Brain pericyte (primary cell): Measurements from ENCODE around the gene ANXA3.
"Not testable (repeated sequence)": the region's sequence is repeated elsewhere in the genome, so short reads cannot be mapped to it uniquely, and the experiment has no call there.

Experiments used
- DNase-seq: peaks from one replicate; pipeline ENCODE4 v3.0.0-alpha.2; 2012; ENCODE audit warnings: low read depth, low spot score

The ANXA3 gene

DNA sequence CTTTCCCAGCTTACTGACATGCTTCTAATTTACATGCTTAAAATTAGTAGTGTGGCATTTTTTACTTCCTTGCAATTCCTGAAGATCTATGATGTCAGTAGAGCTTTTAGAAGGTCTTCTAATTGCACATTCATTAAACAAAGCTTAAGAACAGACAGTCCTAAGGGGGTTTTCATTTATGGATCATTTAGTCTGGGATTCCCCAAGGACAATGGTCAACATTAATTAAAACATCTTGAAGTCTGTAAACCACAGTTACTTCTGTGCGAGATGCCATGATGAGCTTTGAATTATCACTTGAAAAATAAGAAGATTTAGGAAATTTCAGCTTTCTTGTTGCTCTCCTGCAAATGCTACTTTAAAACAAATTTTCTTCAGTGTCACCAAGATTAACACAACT, 20.2 kb downstream of the ANXA3 start:
- DNase-seq, result no peak

GRCh38 chr4:78578674-78579425, 27.3 kb downstream of the ANXA3 start:
- DNase-seq, result no peak

GRCh38 chr4:78581618-78582017, 30.0 kb downstream of the ANXA3 start:
- no peak for DNase-seq

GRCh38 chr4:78584863-78585547, 33.4 kb downstream of the ANXA3 start:
- no peak for DNase-seq

DNA sequence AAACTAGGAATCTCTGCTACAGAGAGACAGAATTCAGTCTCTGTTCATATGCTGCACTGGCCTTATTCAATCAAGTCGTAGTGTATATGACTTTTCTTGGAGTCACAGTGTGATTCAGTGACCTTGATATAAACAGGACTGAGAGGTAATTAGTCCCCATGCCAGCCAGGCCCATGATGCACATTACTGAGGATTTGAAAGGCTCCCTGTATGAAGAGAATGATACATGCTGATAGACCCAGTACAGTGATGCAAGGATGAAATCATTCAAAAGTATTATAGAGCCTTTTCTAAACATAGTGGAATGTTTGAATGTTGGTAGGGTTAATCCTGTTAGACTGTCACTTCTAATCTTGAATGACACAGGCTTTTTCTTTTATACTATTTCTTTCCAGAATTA, 34.1 kb downstream of the ANXA3 start:
- no peak for DNase-seq

DNA sequence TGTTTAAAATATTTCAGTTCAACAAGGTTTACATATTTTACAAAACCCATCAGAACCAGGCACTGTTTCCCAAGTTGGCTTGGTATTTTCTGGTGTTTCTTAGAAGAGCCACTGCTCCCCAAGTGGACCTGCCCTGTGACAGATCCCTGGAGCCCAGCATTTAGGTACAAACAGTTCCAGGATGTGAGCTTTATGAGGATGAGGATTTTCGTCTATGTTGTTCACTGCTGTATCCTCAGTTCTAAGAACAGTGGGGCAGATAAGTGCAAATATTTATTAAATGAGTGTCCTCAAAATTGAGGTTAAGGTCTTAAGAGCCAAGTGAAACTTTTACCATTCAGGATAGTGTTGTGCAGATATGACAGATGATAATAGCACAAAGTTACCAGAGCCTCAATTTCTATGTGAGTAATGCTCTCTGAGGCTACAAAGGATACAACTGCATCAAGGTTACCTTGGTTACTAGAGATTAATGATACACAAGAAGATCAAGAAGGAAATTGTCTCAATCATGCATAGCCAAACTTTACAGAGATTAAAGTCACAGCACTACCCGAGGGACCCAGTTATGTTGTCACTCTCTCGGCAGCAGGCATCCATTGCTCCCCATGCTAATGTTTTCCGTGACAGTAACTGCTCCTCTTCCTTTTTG, 37.5 kb downstream of the ANXA3 start:
- DNase-seq, result no peak

- no peak for DNase-seq
Observed at GRCh38 chr4:78591404-78591803, 39.8 kb downstream of the ANXA3 start.

GRCh38 chr4:78592088-78592783, 40.7 kb downstream of the ANXA3 start:
- DNase-seq, result no peak

DNA sequence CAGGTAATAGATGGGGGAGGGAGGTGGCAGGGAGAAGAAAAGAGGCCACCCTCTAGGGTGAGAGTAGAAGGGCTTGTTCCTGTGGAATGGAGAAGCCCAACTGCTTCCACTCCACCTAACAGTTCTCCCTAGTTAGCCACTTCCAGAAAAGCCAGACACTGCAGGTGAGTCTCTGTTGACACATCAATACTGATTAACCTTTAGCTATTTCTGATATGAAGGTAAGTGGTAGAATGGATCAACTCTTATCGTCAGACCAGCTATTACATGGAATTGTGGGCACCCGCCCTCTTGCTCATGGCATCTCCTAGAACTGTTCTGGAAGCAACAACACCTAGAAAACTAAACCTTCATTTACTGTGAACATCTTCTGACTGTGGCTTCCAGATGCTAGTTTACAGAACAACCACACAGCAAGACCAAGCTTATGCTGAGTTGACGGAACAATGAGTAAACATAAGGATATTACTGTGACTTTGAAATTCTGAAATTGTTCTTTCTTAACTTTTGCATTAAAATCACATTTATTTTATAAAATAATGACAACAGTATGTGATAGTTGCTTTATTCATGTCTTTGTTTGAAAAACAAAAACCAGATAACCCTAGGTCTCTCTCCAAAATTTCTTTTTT, 44.7 kb downstream of the ANXA3 start:
- DNase-seq, result no peak

- not testable (repeated sequence) for DNase-seq
Observed at GRCh38 chr4:78598431-78598830, 46.9 kb downstream of the ANXA3 start.

DNA sequence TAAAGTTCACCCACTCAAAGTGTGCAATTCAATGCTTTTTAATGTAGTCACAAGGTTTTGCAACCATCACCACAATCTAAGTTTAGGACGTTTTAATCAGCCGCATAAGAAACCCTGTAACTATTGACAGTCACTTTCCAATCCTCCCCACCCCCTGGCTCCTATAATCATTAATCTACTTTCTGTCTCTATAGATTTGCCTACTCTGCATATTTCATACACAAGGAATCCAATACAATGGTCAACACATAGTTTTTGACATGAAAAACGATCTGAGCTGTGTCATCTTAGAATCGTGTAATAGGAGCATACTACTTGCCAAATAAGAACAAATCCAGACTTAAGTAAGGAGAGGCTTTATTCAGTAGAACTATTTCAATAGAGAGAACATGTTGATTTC, 47.6 kb downstream of the ANXA3 start:
- DNase-seq, result no peak

GRCh38 chr4:78599931-78600375, 48.4 kb downstream of the ANXA3 start:
- no peak for DNase-seq

GRCh38 chr4:78601013-78601412, 49.4 kb downstream of the ANXA3 start:
- no peak for DNase-seq

DNA sequence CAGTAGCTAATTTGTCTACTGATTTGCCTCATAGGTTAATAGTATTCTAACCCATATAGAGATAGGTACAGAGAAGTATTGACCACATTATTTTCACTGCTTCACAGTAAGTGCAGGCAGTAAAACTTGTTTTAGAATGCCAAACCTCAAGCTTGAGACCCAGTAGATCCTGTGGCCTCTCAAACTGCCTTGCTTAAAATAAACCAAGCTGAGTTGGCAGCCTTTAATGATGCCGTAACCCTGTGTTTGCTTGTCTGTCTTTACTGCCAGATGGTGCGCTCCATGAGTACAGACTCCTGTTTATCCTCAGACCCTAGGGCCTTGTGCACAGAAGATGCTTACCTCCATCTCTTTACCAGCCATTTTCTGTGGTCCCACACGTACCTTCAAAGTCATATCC, 50.8 kb downstream of the ANXA3 start:
- DNase-seq, result no peak

DNA sequence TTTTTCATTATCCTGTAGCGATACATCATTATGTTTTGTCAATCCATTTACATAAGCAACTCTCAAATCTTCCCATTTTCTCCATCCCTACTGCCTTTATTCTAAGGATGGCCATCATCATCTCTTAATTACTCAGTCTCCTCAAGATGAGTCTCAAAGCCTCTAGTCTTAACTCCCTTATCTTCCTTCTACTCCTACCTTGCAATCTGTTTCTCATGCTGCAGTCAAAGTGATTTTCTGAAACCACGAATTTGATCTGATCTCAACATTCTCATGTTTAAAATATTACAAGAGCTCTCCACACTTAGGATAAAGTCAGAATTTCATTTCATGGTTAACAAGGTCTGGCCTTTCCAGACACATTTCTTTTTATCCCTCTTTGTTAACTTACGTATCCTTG, 51.8 kb downstream of the ANXA3 start:
- no peak for DNase-seq

DNA sequence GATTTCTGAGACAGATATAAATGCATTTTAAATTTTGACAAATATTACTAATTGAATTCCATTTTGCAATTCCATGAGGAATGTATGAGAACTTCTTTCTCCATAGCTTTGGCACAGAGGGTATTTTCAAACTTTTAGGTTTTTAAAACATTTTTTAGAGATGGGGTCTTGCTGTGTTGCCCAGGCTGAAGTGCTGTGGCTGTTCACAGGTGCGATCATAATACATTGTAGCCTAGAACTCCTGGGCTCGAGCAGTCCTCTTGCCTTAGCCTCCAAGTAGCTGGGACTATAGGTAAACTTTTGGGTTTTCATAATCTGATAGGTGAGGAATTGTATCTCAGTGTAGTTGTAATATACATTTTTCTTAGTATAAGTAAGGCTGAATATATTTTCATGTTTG, 53.4 kb downstream of the ANXA3 start:
- no peak for DNase-seq

GRCh38 chr4:78606035-78606434, 54.5 kb downstream of the ANXA3 start:
- no peak for DNase-seq

- DNase-seq, result no peak
Observed at GRCh38 chr4:78606530-78607095, 55.0 kb downstream of the ANXA3 start.

GRCh38 chr4:78608684-78609083, 57.1 kb downstream of the ANXA3 start:
- DNase-seq, result no peak

GRCh38 chr4:78609580-78609979, 58.0 kb downstream of the ANXA3 start:
- no peak for DNase-seq

- no peak for DNase-seq
Observed at GRCh38 chr4:78610546-78611214, 59.1 kb downstream of the ANXA3 start.
